T-cell (primary cell): ENCODE results near the gene UBE2L5. TPM values are rescaled to one million over a fixed set of nuclear protein-coding genes. Genes with fewer than 3 reads are reported as not detected.
A peak's percentile ranks its signal among the peaks of the same experiment; 100 is the strongest.

Experiments used
- ATAC-seq, 4 experiments: fragments of 200-7000 bp in 3 of 4; fragments of 150-1000 bp in 1 of 4; cut with Tn5 transposase; replicated peaks in 1 of 4; 1 replicate in 3 of 4; 2 replicates in 1 of 4; pipeline ENCODE4 v1.10.0; 2021; ENCODE audit warnings: moderate library complexity in 3 of 4, mild to moderate bottlenecking in 2 of 4, moderate number of reproducible peaks in 1 of 4
- CTCF ChIA-PET, 2 donors: fragments of 300-600 bp; sonication (Branson Sonifier 250); formaldehyde crosslinking; loops; one replicate each; lab custom pipeline; 2022; ENCODE audit warnings: antibody characterized with exemption in 2 of 2; lab: Charles Lee
- POLR2A ChIA-PET, 2 donors: fragments of 300-600 bp; sonication (Branson Sonifier 250); formaldehyde crosslinking; loops; one replicate each; lab custom pipeline; 2022; ENCODE audit warnings: antibody characterized with exemption in 2 of 2; lab: Charles Lee
- DNase-seq, 35 experiments: peaks; one replicate each; pipeline versions ENCODE4 v3.0.0 to v3.0.0-alpha.2; 2013 to 2023
- H3K27ac ChIP-seq: one replicate; pipeline ENCODE4 v1.5.1; 2013; ENCODE audit warnings: low read length
- H3K27me3 ChIP-seq, 2 experiments: replicated peaks in 1 of 2; 1 replicate in 1 of 2; 2 replicates in 1 of 2; pipeline versions ENCODE4 v1.6.1 to v1.7.0; 2013; ENCODE audit warnings: low read length in 1 of 2, mixed read lengths in 1 of 2; ENCODE audit not compliant: control insufficient read depth in 2 of 2, insufficient read depth in 2 of 2; ENCODE audit errors: extremely low read depth in 1 of 2
- H3K36me3 ChIP-seq, 2 donors: 1 replicate in 1 of 2; 2 replicates in 1 of 2; pipeline versions ENCODE4 v1.6.1 to v1.7.0; 2013; ENCODE audit warnings: low read length in 1 of 2; ENCODE audit not compliant: control insufficient read depth in 2 of 2, insufficient read depth in 1 of 2; ENCODE audit errors: extremely low read depth in 1 of 2
- H3K4me1 ChIP-seq, 2 experiments: 1 replicate in 1 of 2; 2 replicates in 1 of 2; pipeline versions ENCODE4 v1.6.1 to v1.7.0; 2013; ENCODE audit warnings: low read length in 2 of 2, mixed read lengths in 1 of 2; ENCODE audit not compliant: insufficient read depth in 2 of 2, control insufficient read depth in 1 of 2; ENCODE audit errors: extremely low read depth in 1 of 2
- H3K4me3 ChIP-seq, 2 donors: 1 replicate in 1 of 2; 2 replicates in 1 of 2; pipeline versions ENCODE4 v1.5.1 to v1.7.0; 2013; ENCODE audit warnings: mild to moderate bottlenecking in 2 of 2, low read length in 1 of 2, moderate library complexity in 1 of 2; ENCODE audit not compliant: control insufficient read depth in 1 of 2; ENCODE audit errors: extremely low read depth in 1 of 2
- H3K9me3 ChIP-seq: 2 replicates; pipeline ENCODE4 v1.7.0; 2013
- H3K27ac Mint-ChIP-seq, 2 donors: one replicate each; pipeline ENCODE4 v1.8.0; 2020 to 2021; ENCODE audit warnings: mild to moderate bottlenecking in 2 of 2, mixed read lengths in 2 of 2
- H3K27me3 Mint-ChIP-seq, 2 donors: one replicate each; pipeline ENCODE4 v1.8.0; 2021 to 2022; ENCODE audit warnings: mixed read lengths in 2 of 2
- H3K36me3 Mint-ChIP-seq: one replicate; pipeline ENCODE4 v1.8.0; 2021; ENCODE audit warnings: mixed read lengths
- H3K4me1 Mint-ChIP-seq, 3 donors: one replicate each; pipeline ENCODE4 v1.8.0; 2020 to 2022; ENCODE audit warnings: mixed read lengths in 3 of 3, mild to moderate bottlenecking in 1 of 3
- H3K4me3 Mint-ChIP-seq, 3 donors: one replicate each; pipeline ENCODE4 v1.8.0; 2020 to 2022; ENCODE audit warnings: mild to moderate bottlenecking in 3 of 3, mixed read lengths in 3 of 3, moderate library complexity in 3 of 3
- H3K9me3 Mint-ChIP-seq, 3 donors: one replicate each; pipeline ENCODE4 v1.8.0; 2020 to 2022; ENCODE audit warnings: mixed read lengths in 3 of 3
- WGBS: methylation state at CpG from one replicate; pipeline ENCODE4 v1.1.5; 2013; ENCODE audit warnings: missing lambda C conversion rate; ENCODE audit not compliant: insufficient coverage; 5-methylcytosine and 5-hydroxymethylcytosine counted together
- total RNA-seq, 35 experiments: library from RNA in 6 of 35; stranded (reverse) in 6 of 35; fragments of 120-200 nt in 1 of 35; gene quantifications; one replicate each; pipeline versions ENCODE4 v1.2.1 to v1.2.4 and lab custom pipeline; 2013 to 2026

The UBE2L5 gene
- total RNA-seq, 5 donors from 2014 or later (not counting 1 experiment from before 2014, with no cell fraction given): 0.33 TPM; not detected in 4

GRCh38 chr13:30466358-30466714 is 44.0 kb downstream of the UBE2L5 start:
- H3K27me3 Mint-ChIP-seq: peaks cover 0 to 2% of the 10 kb centered on the region in 2 donors
- Histone ChIP-seq H3K27ac (no peak overlapping the region), H3K4me1 (peaks cover 14 to 21% of the 10 kb centered on the region in 2 experiments), H3K36me3 (peaks cover 0 to 17% of the 10 kb centered on the region in 2 donors), H3K27me3 (no peaks in the 10 kb centered on the region), H3K4me3 (no peak overlapping the region), H3K9me3 (no peaks in the 10 kb centered on the region)
- H3K27ac Mint-ChIP-seq: no peak overlapping the region
- peaks cover 16% of the 10 kb centered on the region for H3K36me3 Mint-ChIP-seq
- ATAC-seq (no peak), DNase-seq (peak in 1 of 35 experiments; percentile 3)
- peak overlapping the region in 2 of 3 donors; percentile 89 to 95 for H3K4me3 Mint-ChIP-seq
- no peaks in the 10 kb centered on the region for H3K9me3 Mint-ChIP-seq
- ChIA-PET CTCF (interaction anchor here in 1 of 2 donors (0.7 to 1.0 kb wide), 2 partner anchors 63 to 337 kb away, joined by 3 to 7 read pairs; no protein-coding TSS in a partner anchor), POLR2A (no interaction called here)
- H3K4me1 Mint-ChIP-seq: peaks cover 24 to 39% (median 27%) of the 10 kb centered on the region in 3 donors
- WGBS: 12% methylated on average over 10 of the region's 11 CpGs

GRCh38 chr13:30466841-30467252 is 44.6 kb downstream of the UBE2L5 start:
- CTCF ChIA-PET: interaction anchor here (0.6 to 1.1 kb wide), 3 partner anchors 63 to 334 kb away, joined by 3 to 7 read pairs (median 3); no protein-coding TSS in a partner anchor
- POLR2A ChIA-PET: interaction anchor here in 1 of 2 donors (0.7 kb wide), 1 partner anchor 95 kb away, joined by 3 read pairs; no protein-coding TSS in a partner anchor
- peaks cover 14 to 16% of the 10 kb centered on the region in 2 experiments for H3K4me1 ChIP-seq
- peaks cover 0 to 2% of the 10 kb centered on the region in 2 donors for H3K27me3 Mint-ChIP-seq
- peaks cover 21 to 35% (median 23%) of the 10 kb centered on the region in 3 donors for H3K4me1 Mint-ChIP-seq
- no peak overlapping the region for H3K27ac ChIP-seq
- no peaks in the 10 kb centered on the region for H3K9me3 Mint-ChIP-seq
- H3K4me3 Mint-ChIP-seq: peak overlapping the region in 1 of 3 donors; percentile 6
- no peak for ATAC-seq
- 70% methylated on average over 1 of the region's 4 CpGs for WGBS
- DNase-seq: no peak
- H3K27ac Mint-ChIP-seq: no peak overlapping the region
- H3K4me3 ChIP-seq: no peak overlapping the region
- H3K36me3 ChIP-seq: peaks cover 0 to 14% of the 10 kb centered on the region in 2 donors
- no peaks in the 10 kb centered on the region for H3K9me3 ChIP-seq
- peaks cover 13% of the 10 kb centered on the region for H3K36me3 Mint-ChIP-seq
- no peaks in the 10 kb centered on the region for H3K27me3 ChIP-seq

- Mint-ChIP-seq H3K27ac (no peak overlapping the region), H3K36me3 (no peaks in the 10 kb centered on the region), H3K27me3 (no peaks in the 10 kb centered on the region), H3K4me1 (no peaks in the 10 kb centered on the region), H3K9me3 (no peaks in the 10 kb centered on the region), H3K4me3 (no peak overlapping the region)
- no CpG with 5 or more reads among the region's 1 CpG for WGBS
- Histone ChIP-seq H3K9me3 (no peaks in the 10 kb centered on the region), H3K36me3 (no peaks in the 10 kb centered on the region), H3K27ac (no peak overlapping the region), H3K4me3 (no peak overlapping the region), H3K27me3 (no peaks in the 10 kb centered on the region), H3K4me1 (no peaks in the 10 kb centered on the region)
- ATAC-seq (no peak), DNase-seq (no peak)
- POLR2A ChIA-PET: interaction anchor here in 1 of 2 donors (0.5 kb wide), 1 partner anchor 40 kb away, joined by 5 read pairs; no protein-coding TSS in a partner anchor
- CTCF ChIA-PET: interaction anchor here in 1 of 2 donors (0.5 kb wide), 1 partner anchor 53 kb away, joined by 3 read pairs; no protein-coding TSS in a partner anchor
Observed at GRCh38 chr13:30473675-30474074, 51.4 kb downstream of the UBE2L5 start.

- Histone ChIP-seq H3K27me3 (no peaks in the 10 kb centered on the region), H3K9me3 (no peaks in the 10 kb centered on the region), H3K36me3 (no peaks in the 10 kb centered on the region), H3K27ac (no peak overlapping the region), H3K4me3 (no peak overlapping the region), H3K4me1 (no peaks in the 10 kb centered on the region)
- H3K4me1 Mint-ChIP-seq: no peaks in the 10 kb centered on the region
- H3K4me3 Mint-ChIP-seq: no peak overlapping the region
- ATAC-seq (no peak), DNase-seq (no peak)
- H3K27me3 Mint-ChIP-seq: no peaks in the 10 kb centered on the region
- H3K36me3 Mint-ChIP-seq: no peaks in the 10 kb centered on the region
- 100% methylated on average over 1 of the region's 4 CpGs for WGBS
- ChIA-PET POLR2A (no interaction called here), CTCF (no interaction called here)
- no peaks in the 10 kb centered on the region for H3K9me3 Mint-ChIP-seq
- H3K27ac Mint-ChIP-seq: no peak overlapping the region
Observed at GRCh38 chr13:30477346-30478195, 55.3 kb downstream of the UBE2L5 start.

Other genes starting within 250 kb of the UBE2L5 start
- gene KATNAL1, start 114.9 kb upstream of the UBE2L5 start, total RNA-seq: 10 to 100 TPM in 1 of 5 donors, 1 to 10 TPM in 4; 4.0 to 13.8 (median 7.3) TPM
- 100 to 1,000 TPM; 290 to 406 (median 300) TPM for gene HMGB1, start 43.4 kb downstream of the UBE2L5 start, total RNA-seq
- gene USPL1, start 195.4 kb downstream of the UBE2L5 start, total RNA-seq: 10 to 100 TPM; 24.1 to 32.9 (median 26.7) TPM